K562 (cell line): ENCODE measurements around the gene DIPK1B. TPM values are rescaled to one million over a fixed set of nuclear protein-coding genes. Genes with fewer than 3 reads are reported as not detected.

ENCODE experiments used
- CCAR2 ChIP-seq: fragments of 200-400 bp; formaldehyde crosslinking; IDR thresholded peaks from 2 replicates; pipeline ENCODE4 v1.6.1; 2017; ENCODE audit warnings: mild to moderate bottlenecking, low read depth, low read length
- E2F4 ChIP-seq: sonication (generic); formaldehyde crosslinking; IDR thresholded peaks from 2 replicates; pipeline ENCODE4 v1.8.0; 2022; ENCODE audit warnings: mild to moderate bottlenecking, low read depth, missing genetic modification reagents
- E4F1 ChIP-seq: fragments of 250-450 bp; sonication (Bioruptor Pico); IDR thresholded peaks from 2 replicates; pipeline ENCODE4 v1.5.0; 2021; ENCODE audit warnings: mild to moderate bottlenecking, borderline replicate concordance
- ELF2 ChIP-seq: fragments of 250-450 bp; sonication (Bioruptor Pico); IDR thresholded peaks from 2 replicates; pipeline ENCODE4 v1.5.0; 2021; ENCODE audit warnings: mild to moderate bottlenecking
- EP400 ChIP-seq: fragments of 450-650 bp; IDR thresholded peaks from 2 replicates; pipeline ENCODE4 v1.6.1; 2017; ENCODE audit warnings: antibody characterized with exemption, mild to moderate bottlenecking, moderate library complexity
- GMEB1 ChIP-seq: fragments of 250-450 bp; sonication (Bioruptor Pico); IDR thresholded peaks from 2 replicates; pipeline ENCODE4 v1.4.0; 2020; ENCODE audit warnings: mild to moderate bottlenecking
- MEIS2 ChIP-seq: fragments of 450-650 bp; IDR thresholded peaks from 2 replicates; pipeline ENCODE4 v1.6.1; 2014; ENCODE audit warnings: mild to moderate bottlenecking; ENCODE audit not compliant: partially characterized antibody
- NFXL1 ChIP-seq: fragments of 450-650 bp; formaldehyde crosslinking; IDR thresholded peaks from 2 replicates; pipeline ENCODE4 v1.4.0; 2021; ENCODE audit warnings: mild to moderate bottlenecking
- SUPT5H ChIP-seq: fragments of 450-650 bp; IDR thresholded peaks from 2 replicates; pipeline ENCODE4 v1.6.1; 2016
- ZNF445 ChIP-seq: fragments of 250-450 bp; sonication (Bioruptor Pico); IDR thresholded peaks from 2 replicates; pipeline ENCODE4 v1.4.0; 2020; ENCODE audit warnings: low read depth, mild to moderate bottlenecking, moderate library complexity
- ZNF518B ChIP-seq: fragments of 250-450 bp; sonication (Bioruptor Pico); IDR thresholded peaks from 2 replicates; pipeline ENCODE4 v1.5.0; 2021; ENCODE audit warnings: mild to moderate bottlenecking, moderate library complexity
- ZNF740 ChIP-seq, 3 experiments: fragments of 200-800 bp in 1 of 3; sonication (Bioruptor generic) in 1 of 3; sonication (generic) in 1 of 3; formaldehyde crosslinking in 1 of 3; IDR thresholded peaks; 2 replicates each; pipeline versions ENCODE4 v1.6.1 to v1.8.0; 2016 to 2022; ENCODE audit warnings: mild to moderate bottlenecking in 2 of 3, missing compliant biosample characterization in 2 of 3, missing genetic modification characterization in 2 of 3, missing genetic modification reagents in 1 of 3
- polyA plus RNA-seq, 8 experiments: library from polyadenylated mRNA; depleted of rRNA in 4 of 8; stranded (reverse) in 5 of 8; unstranded in 3 of 8; fragments of >200 nt; fragmentation: Nextera tagmentation in 2 of 8; fragmentation: Illumina TruSeq in 1 of 8; extraction: Ambion mirVana in 2 of 8; extraction: Trizol in 1 of 8; gene quantifications; 2 replicates each; pipeline versions ENCODE4 v1.2.1 to v1.2.3, GENCODE V29; 2011 to 2014; ENCODE audit warnings: inconsistent platforms in 1 of 8, missing spikeins in 1 of 8
- total RNA-seq, 7 experiments: library from RNA; depleted of rRNA in 6 of 7; stranded (reverse); fragments of >200 nt in 6 of 7; fragmentation: Illumina TruSeq in 2 of 7; extraction: Trizol in 2 of 7; gene quantifications; 2 replicates each; pipeline versions ENCODE4 v1.2.1 to v1.2.3, GENCODE V29; 2011 to 2021; ENCODE audit warnings: low replicate concordance in 1 of 7

Gene DIPK1B
- total and polyA plus RNA-seq, 9 of the 15 experiments (the other 6 are each of a cell fraction or from before 2014, with no cell fraction given) = 0.08 to 22.3 (median 5.9) TPM

- TF ChIP-seq ZNF518B (CRISPR knock-in tag) (no peak), EP400 (no peak), E2F4 (CRISPR knock-in tag) (no peak), CCAR2 (no peak), GMEB1 (CRISPR knock-in tag) (no peak), E4F1 (CRISPR knock-in tag) (no peak), ELF2 (CRISPR knock-in tag) (no peak), SUPT5H (peak; percentile 41; the same call in 1 of the 2 replicates), NFXL1 (CRISPR knock-in tag) (no peak), MEIS2 (no peak), ZNF740 (CRISPR knock-in tag; IDR thresholded peaks at IDR 0.05) (no peak), ZNF740 (tag; IDR thresholded peaks at IDR 0.05) (0 out of 4 replicates have a peak, but pooled peaks of 1 of the 2 experiments have one; percentile 24), ZNF445 (CRISPR knock-in tag) (no peak)
These were observed 45.8 kb upstream of the DIPK1B start (continued) for GRCh38 chr9:136666372-136667213.
